Liver (tissue), 9 donors: ENCODE measurements around the gene TAF3. TPM values are rescaled to one million over a fixed set of nuclear protein-coding genes. Genes with fewer than 3 reads are reported as not detected.

ENCODE experiments used
- DNase-seq: peaks from one replicate; pipeline ENCODE4 v3.0.0-alpha.2; 2017; ENCODE audit warnings: low spot score
- H3K27ac ChIP-seq, 2 donors: one replicate each; pipeline ENCODE4 v1.7.0; 2013; ENCODE audit warnings: inconsistent platforms in 2 of 2, low read length in 2 of 2, control low read depth in 1 of 2, low read depth in 1 of 2, mild to moderate bottlenecking in 1 of 2
- H3K27me3 ChIP-seq, 4 donors: one replicate each; pipeline versions ENCODE4 v1.6.1 to v1.7.0; 2013; ENCODE audit warnings: low read length in 3 of 4, inconsistent platforms in 1 of 4, mild to moderate bottlenecking in 1 of 4, moderate library complexity in 1 of 4; ENCODE audit not compliant: control insufficient read depth in 4 of 4, insufficient read depth in 4 of 4
- H3K36me3 ChIP-seq, 4 donors: one replicate each; pipeline versions ENCODE4 v1.6.1 to v1.7.0; 2013; ENCODE audit warnings: low read length in 3 of 4, mild to moderate bottlenecking in 3 of 4, low read depth in 1 of 4, moderate library complexity in 1 of 4; ENCODE audit not compliant: control insufficient read depth in 4 of 4, insufficient read depth in 3 of 4
- H3K4me1 ChIP-seq, 4 donors: one replicate each; pipeline versions ENCODE4 v1.6.1 to v1.7.0; 2013; ENCODE audit warnings: low read length in 3 of 4, mild to moderate bottlenecking in 3 of 4, moderate library complexity in 1 of 4; ENCODE audit not compliant: control insufficient read depth in 4 of 4, insufficient read depth in 4 of 4
- H3K4me3 ChIP-seq, 3 donors: one replicate each; pipeline versions ENCODE4 v1.6.1 to v1.7.0; 2013; ENCODE audit warnings: low read length in 3 of 3, control low read depth in 1 of 3, low read depth in 1 of 3, mild to moderate bottlenecking in 1 of 3
- H3K9ac ChIP-seq, 2 donors: one replicate each; pipeline ENCODE4 v1.7.0; 2013; ENCODE audit warnings: low read length in 2 of 2, mild to moderate bottlenecking in 2 of 2, moderate library complexity in 2 of 2, control low read depth in 1 of 2, low read depth in 1 of 2
- H3K9me3 ChIP-seq, 4 donors: one replicate each; pipeline versions ENCODE4 v1.6.1 to v1.7.0; 2013; ENCODE audit warnings: low read length in 3 of 4; ENCODE audit not compliant: control insufficient read depth in 4 of 4
- ATF3 ChIP-seq: IDR thresholded peaks from 2 replicates; pipeline ENCODE4 v1.6.1; 2016; ENCODE audit warnings: antibody characterized with exemption
- EGR1 ChIP-seq, 2 donors: IDR thresholded peaks; 2 replicates each; pipeline ENCODE4 v1.6.1; 2016 to 2018; ENCODE audit warnings: antibody characterized with exemption in 2 of 2, low read depth in 2 of 2
- FOXA1 ChIP-seq: IDR thresholded peaks from 2 replicates; pipeline ENCODE4 v1.6.1; 2016; ENCODE audit warnings: antibody characterized with exemption
- FOXA2 ChIP-seq: IDR thresholded peaks from 2 replicates; pipeline ENCODE4 v1.6.1; 2016; ENCODE audit warnings: antibody characterized with exemption
- HNF4G ChIP-seq: IDR thresholded peaks from 2 replicates; pipeline ENCODE4 v1.6.1; 2016; ENCODE audit warnings: antibody characterized with exemption
- JUND ChIP-seq, 2 donors: IDR thresholded peaks; 2 replicates each; pipeline ENCODE4 v1.6.1; 2016; ENCODE audit warnings: antibody characterized with exemption in 2 of 2
- MAX ChIP-seq: IDR thresholded peaks from 2 replicates; pipeline ENCODE4 v1.6.1; 2016; ENCODE audit warnings: antibody characterized with exemption
- NR2F2 ChIP-seq: IDR thresholded peaks from 2 replicates; pipeline ENCODE4 v1.6.1; 2016; ENCODE audit warnings: antibody characterized with exemption
- RAD21 ChIP-seq, 2 donors: IDR thresholded peaks; 2 replicates each; pipeline ENCODE4 v1.6.1; 2016; ENCODE audit warnings: antibody characterized with exemption in 2 of 2, mild to moderate bottlenecking in 2 of 2
- REST ChIP-seq: IDR thresholded peaks from 2 replicates; pipeline ENCODE4 v1.6.1; 2016; ENCODE audit warnings: antibody characterized with exemption, mild to moderate bottlenecking
- RXRA ChIP-seq, 2 donors: IDR thresholded peaks; 2 replicates each; pipeline ENCODE4 v1.6.1; 2017 to 2018; ENCODE audit warnings: antibody characterized with exemption in 2 of 2, mild to moderate bottlenecking in 1 of 2
- SP1 ChIP-seq: IDR thresholded peaks from 2 replicates; pipeline ENCODE4 v1.6.1; 2018; ENCODE audit warnings: antibody characterized with exemption, mild to moderate bottlenecking
- ZBTB33 ChIP-seq: IDR thresholded peaks from 2 replicates; pipeline ENCODE4 v1.6.1; 2016; ENCODE audit warnings: antibody characterized with exemption
- WGBS: extraction: QIAGEN DNeasy Blood & Tissue Kit; methylation state at CpG from one replicate; pipeline ENCODE4 v1.1.7; 2013; 5-methylcytosine and 5-hydroxymethylcytosine counted together
- polyA plus RNA-seq, 2 donors: library from polyadenylated mRNA; stranded (reverse) in 1 of 2; unstranded in 1 of 2; fragments of 200-250 nt in 1 of 2; fragments of >200 nt in 1 of 2; fragmentation: Nextera tagmentation in 1 of 2; extraction: Ambion mirVana in 1 of 2; gene quantifications; one replicate each; pipeline versions ENCODE4 v1.2.1 to v1.2.3, GENCODE V29; 2013 to 2015
- total RNA-seq, 2 donors: library from RNA; depleted of rRNA; stranded (reverse); fragments of >200 nt; gene quantifications; one replicate each; pipeline ENCODE4 v1.2.3, GENCODE V29; 2014
- donor health status: healthy.
- donor health status: healthy.
- donor health status: healthy.
- donor health status: healthy.
- donor health status: healthy.

Gene TAF3
- total and polyA plus RNA-seq, 4 donors: 1.5 to 3.6 (median 1.9) TPM

- DNase-seq: no peak
- H3K36me3 ChIP-seq: no peaks in the 10 kb centered on the region
- H3K27me3 ChIP-seq: peaks cover 12 to 43% (median 21%) of the 10 kb centered on the region in 4 donors
- H3K9me3 ChIP-seq: no peaks in the 10 kb centered on the region
- no peak overlapping the region for H3K4me3 ChIP-seq
- peaks cover 9 to 45% (median 19%) of the 10 kb centered on the region in 4 donors for H3K4me1 ChIP-seq
- no peak for TF ChIP-seq FOXA2
- TF ChIP-seq MAX: no peak
- TF ChIP-seq ATF3: no peak
- TF ChIP-seq EGR1 (IDR thresholded peaks at IDR 0.05; ENCODE audit: low read depth in 2 of 2): no peak
- TF ChIP-seq FOXA1: no peak
- no peak for TF ChIP-seq NR2F2
- no peak for TF ChIP-seq HNF4G
- TF ChIP-seq REST: no peak
- TF ChIP-seq SP1: no peak
- no peak for TF ChIP-seq JUND (IDR thresholded peaks at IDR 0.05)
- no peak for TF ChIP-seq RAD21 (IDR thresholded peaks at IDR 0.05)
- no peak for TF ChIP-seq ZBTB33
- no peak for TF ChIP-seq RXRA (IDR thresholded peaks at IDR 0.05)
- H3K9ac ChIP-seq: no peak overlapping the region
- WGBS: 6% methylated on average over 17 of the region's 17 CpGs
- no peak overlapping the region for H3K27ac ChIP-seq
Observed at GRCh38 chr10:8045726-8046494, 227.6 kb downstream of the TAF3 start.

- no peak for DNase-seq
Observed at GRCh38 chr10:8047452-8048280, 229.4 kb downstream of the TAF3 start.

More at GRCh38 chr10:8047452-8048280, 229.4 kb downstream of the TAF3 start:
- Histone ChIP-seq H3K36me3 (no peaks in the 10 kb centered on the region), H3K27me3 (peaks cover 13 to 33% (median 21%) of the 10 kb centered on the region in 4 donors), H3K4me3 (no peak overlapping the region), H3K4me1 (peaks cover 12 to 60% (median 25%) of the 10 kb centered on the region in 4 donors), H3K27ac (no peak overlapping the region), H3K9ac (no peak overlapping the region), H3K9me3 (no peaks in the 10 kb centered on the region)
- WGBS: 7% methylated on average over 29 of the region's 30 CpGs
- TF ChIP-seq FOXA2: no peak
